ENCODE measurements around the gene NCOA1. TPM values are rescaled to one million over a fixed set of nuclear protein-coding genes. Genes with fewer than 3 reads are reported as not detected.

Gene NCOA1
- total and polyA plus RNA-seq, 2 donors (not counting 3 experiments of a cell fraction or from before 2014, with no cell fraction given): 11.4 to 14.1 TPM

DNA sequence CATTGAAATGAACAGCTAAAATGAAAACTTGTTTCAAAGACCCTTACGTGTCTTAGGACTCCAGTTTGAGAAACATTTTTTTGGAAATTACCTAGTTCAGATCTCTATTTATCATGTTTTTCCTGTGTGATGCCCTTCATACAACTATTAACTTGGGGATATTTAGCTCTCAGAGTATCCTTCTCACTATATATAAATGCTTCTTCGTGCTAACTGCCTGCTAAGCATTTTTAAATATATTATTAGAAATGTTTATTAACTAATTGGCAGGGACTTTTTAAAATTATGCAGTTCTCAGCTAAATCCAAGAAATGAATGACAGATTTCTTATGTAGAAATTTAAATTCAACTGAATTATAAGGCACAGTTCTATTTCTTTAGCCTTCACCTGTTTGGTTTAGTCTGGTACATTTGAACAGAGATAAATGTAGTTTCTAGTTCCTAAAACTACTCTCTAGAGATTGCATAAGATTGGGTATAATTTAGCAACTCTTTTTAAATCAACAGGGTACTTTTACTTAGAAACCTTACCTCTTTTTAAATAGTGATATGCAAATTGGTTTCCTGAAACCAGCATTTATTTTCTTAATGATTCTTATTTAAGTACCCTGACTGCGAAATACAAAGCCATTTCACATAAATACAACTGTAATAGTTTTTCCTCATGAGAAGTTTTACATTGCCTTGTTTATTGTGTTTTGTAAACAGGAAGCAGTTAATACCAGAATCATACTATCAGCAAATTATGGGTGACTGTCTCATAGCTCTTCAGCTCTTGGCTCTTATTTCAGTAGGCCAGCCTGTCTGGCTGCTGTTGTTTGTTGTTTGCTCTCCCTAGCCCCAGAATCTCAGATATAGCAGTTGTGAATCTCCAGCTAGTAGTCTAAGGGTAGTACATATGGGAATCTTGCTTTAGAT lies 161.5 kb downstream of the NCOA1 start:
- Histone ChIP-seq H3K4me2 (ENCODE audit: insufficient read depth, low read length) (no peak overlapping the region), H3K9me3 (replicated peaks; ENCODE audit: control insufficient read depth, insufficient read depth, low read length) (no peaks in the 10 kb centered on the region), H3K9me1 (replicated peaks; ENCODE audit: control insufficient read depth, extremely low read depth, insufficient read depth, low read length) (no peaks in the 10 kb centered on the region), H3K9ac (replicated peaks; ENCODE audit: extremely low read depth, insufficient read depth, low read length) (no peak overlapping the region), H2AFZ (ENCODE audit: low read depth, low read length) (no peak overlapping the region), H3K4me1 (ENCODE audit: control insufficient read depth, extremely low read depth, insufficient read depth, low read length) (no peaks in the 10 kb centered on the region), H3K4me3 (replicated peaks in 1 of 3; ENCODE audit: insufficient read depth in 1 of 3, low read depth in 1 of 3, low read length in 3 of 3) (no peak overlapping the region), H3K36me3 (ENCODE audit: control insufficient read depth in 2 of 2, extremely low read depth in 1 of 2, insufficient read depth in 2 of 2, low read length in 2 of 2) (no peaks in the 10 kb centered on the region), H3K27ac (ENCODE audit: insufficient read depth, low read depth, low read length) (no peak overlapping the region), H4K20me1 (replicated peaks; ENCODE audit: control insufficient read depth, extremely low read depth, insufficient read depth, low read length) (no peaks in the 10 kb centered on the region), H3K79me2 (ENCODE audit: control insufficient read depth, insufficient read depth, low read length) (no peaks in the 10 kb centered on the region), H3K27me3 (ENCODE audit: control insufficient read depth in 2 of 2, insufficient read depth in 2 of 2, low read length in 2 of 2) (no peaks in the 10 kb centered on the region)
- ChIA-PET CTCF (no interaction called here), POLR2A (no interaction called here)
- dilution Hi-C loops (cut with MboI; ENCODE audit: extremely low pct_ligation_motif_present, low sequenced_read_pairs): no loop called here
- no peak for FAIRE-seq
- no peak for DNase-seq (ENCODE audit: low read depth, low spot score)
- no TSS peak for BruUV-seq (replicated peaks)
- no peak for TF ChIP-seq EZH2 (IDR thresholded peaks at IDR 0.05; ENCODE audit: borderline replicate concordance, low read depth, low read length, severe bottlenecking)
- TF ChIP-seq, protein P1, sequence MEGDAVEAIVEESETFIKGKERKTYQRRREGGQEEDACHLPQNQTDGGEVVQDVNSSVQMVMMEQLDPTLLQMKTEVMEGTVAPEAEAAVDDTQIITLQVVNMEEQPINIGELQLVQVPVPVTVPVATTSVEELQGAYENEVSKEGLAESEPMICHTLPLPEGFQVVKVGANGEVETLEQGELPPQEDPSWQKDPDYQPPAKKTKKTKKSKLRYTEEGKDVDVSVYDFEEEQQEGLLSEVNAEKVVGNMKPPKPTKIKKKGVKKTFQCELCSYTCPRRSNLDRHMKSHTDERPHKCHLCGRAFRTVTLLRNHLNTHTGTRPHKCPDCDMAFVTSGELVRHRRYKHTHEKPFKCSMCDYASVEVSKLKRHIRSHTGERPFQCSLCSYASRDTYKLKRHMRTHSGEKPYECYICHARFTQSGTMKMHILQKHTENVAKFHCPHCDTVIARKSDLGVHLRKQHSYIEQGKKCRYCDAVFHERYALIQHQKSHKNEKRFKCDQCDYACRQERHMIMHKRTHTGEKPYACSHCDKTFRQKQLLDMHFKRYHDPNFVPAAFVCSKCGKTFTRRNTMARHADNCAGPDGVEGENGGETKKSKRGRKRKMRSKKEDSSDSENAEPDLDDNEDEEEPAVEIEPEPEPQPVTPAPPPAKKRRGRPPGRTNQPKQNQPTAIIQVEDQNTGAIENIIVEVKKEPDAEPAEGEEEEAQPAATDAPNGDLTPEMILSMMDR (IDR thresholded peaks at IDR 0.05; ENCODE audit: extremely low read depth in 1 of 2, insufficient read depth in 1 of 2, low read depth in 1 of 2, low read length in 2 of 2): no peak
- TF ChIP-seq MYC (IDR thresholded peaks at IDR 0.05; ENCODE audit: low read depth, low read length): no peak
- TF ChIP-seq, protein P2, sequence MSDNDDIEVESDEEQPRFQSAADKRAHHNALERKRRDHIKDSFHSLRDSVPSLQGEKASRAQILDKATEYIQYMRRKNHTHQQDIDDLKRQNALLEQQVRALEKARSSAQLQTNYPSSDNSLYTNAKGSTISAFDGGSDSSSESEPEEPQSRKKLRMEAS (IDR thresholded peaks at IDR 0.05; ENCODE audit: insufficient read depth, insufficient read length): no peak
- TF ChIP-seq POLR2A (IDR thresholded peaks at IDR 0.05; ENCODE audit: low read depth, low read length): no peak
- TF ChIP-seq GATA2 (IDR thresholded peaks at IDR 0.05; ENCODE audit: insufficient read depth, insufficient read length, low read depth, low read length): no peak
- TF ChIP-seq POLR2AphosphoS5 (IDR thresholded peaks at IDR 0.05; ENCODE audit: insufficient read depth, low read depth, low read length): no peak
- TF ChIP-seq FOS (IDR thresholded peaks at IDR 0.05; ENCODE audit: borderline replicate concordance, insufficient read depth, low read length): no peak
- intact Hi-C loops (cut with micrococcal nuclease): no loop called here

Measured in endothelial cell of umbilical vein (primary cell).